ENCODE measurements around the gene PGR.

The PGR gene

GRCh38 chr11:100999756-101000155 is 129.9 kb downstream of the PGR start:
- H3K27ac ChIP-seq (ENCODE audit: low read depth, low read length) = no peak overlapping the region
- H4K91ac ChIP-seq (ENCODE audit: low read depth, low read length) = no peak overlapping the region
- no peak overlapping the region for H3K18ac ChIP-seq (ENCODE audit: low read length)
- H3K27me3 ChIP-seq (ENCODE audit: insufficient read depth, low read length) = no peaks in the 10 kb centered on the region
- H2BK120ac ChIP-seq (ENCODE audit: insufficient read depth, low read length, poor library complexity) = no peak overlapping the region
- no peak overlapping the region for H4K12ac ChIP-seq (ENCODE audit: low read depth, low read length)
- H2BK5ac ChIP-seq (ENCODE audit: low read depth, low read length, poor library complexity) = no peak overlapping the region
- no peak overlapping the region for H3K9ac ChIP-seq (ENCODE audit: low read length)
- no peak overlapping the region for H2AFZ ChIP-seq (ENCODE audit: insufficient read depth, low read length, poor library complexity)
- no peaks in the 10 kb centered on the region for H3K4me1 ChIP-seq (ENCODE audit: control insufficient read depth in 1 of 2, insufficient read depth in 2 of 2, low read length in 2 of 2)
- WGBS (ENCODE audit: extremely low coverage, insufficient coverage, insufficient read length) = no CpG with 5 or more reads among the region's 1 CpG
- no peaks in the 10 kb centered on the region for H3K79me1 ChIP-seq (ENCODE audit: low read length)
- H2AK5ac ChIP-seq (ENCODE audit: low read length) = no peak overlapping the region
- no peak overlapping the region for H3K23ac ChIP-seq (ENCODE audit: low read length)
- H2BK12ac ChIP-seq (ENCODE audit: low read length) = no peak overlapping the region
- H3K36me3 ChIP-seq (ENCODE audit: control insufficient read depth in 1 of 2, insufficient read depth in 2 of 2, low read length in 2 of 2) = no peaks in the 10 kb centered on the region
- no peak overlapping the region for H3K4me3 ChIP-seq (ENCODE audit: low read depth, low read length)
- no peak for DNase-seq
- H3K4ac ChIP-seq (ENCODE audit: low read depth, low read length) = no peak overlapping the region
- no peak overlapping the region for H3K4me2 ChIP-seq (ENCODE audit: low read length)
- no peak overlapping the region for H4K8ac ChIP-seq (ENCODE audit: low read depth, low read length)
- H3K14ac ChIP-seq (ENCODE audit: low read length) = no peak overlapping the region
- H3K9me3 ChIP-seq (ENCODE audit: insufficient read depth, low read depth, low read length) = no peaks in the 10 kb centered on the region
- H3K79me2 ChIP-seq (ENCODE audit: control insufficient read depth, insufficient read depth, low read length, poor library complexity) = no peaks in the 10 kb centered on the region

GRCh38 chr11:100994966-100995365 is 134.6 kb downstream of the PGR start:
- no CpG with 5 or more reads among the region's 2 CpGs for WGBS (ENCODE audit: extremely low coverage, insufficient coverage, insufficient read length)

GRCh38 chr11:100991541-100991940 is 138.1 kb downstream of the PGR start:
- Histone ChIP-seq H4K91ac (ENCODE audit: low read depth, low read length) (no peak overlapping the region), H2BK120ac (ENCODE audit: insufficient read depth, low read length, poor library complexity) (no peak overlapping the region), H4K12ac (ENCODE audit: low read depth, low read length) (no peak overlapping the region), H3K79me1 (ENCODE audit: low read length) (no peaks in the 10 kb centered on the region), H3K9ac (ENCODE audit: low read length) (no peak overlapping the region), H4K8ac (ENCODE audit: low read depth, low read length) (no peak overlapping the region), H3K14ac (ENCODE audit: low read length) (no peak overlapping the region), H3K4me1 (ENCODE audit: control insufficient read depth in 1 of 2, insufficient read depth in 2 of 2, low read length in 2 of 2) (no peaks in the 10 kb centered on the region), H3K9me3 (ENCODE audit: insufficient read depth, low read depth, low read length) (no peaks in the 10 kb centered on the region), H3K27ac (ENCODE audit: low read depth, low read length) (no peak overlapping the region), H2BK5ac (ENCODE audit: low read depth, low read length, poor library complexity) (no peak overlapping the region), H3K18ac (ENCODE audit: low read length) (no peak overlapping the region), H3K4me3 (ENCODE audit: low read depth, low read length) (no peak overlapping the region), H2AFZ (ENCODE audit: insufficient read depth, low read length, poor library complexity) (no peak overlapping the region), H3K23ac (ENCODE audit: low read length) (no peak overlapping the region), H3K4me2 (ENCODE audit: low read length) (no peak overlapping the region), H3K27me3 (ENCODE audit: insufficient read depth, low read length) (no peaks in the 10 kb centered on the region), H2BK12ac (ENCODE audit: low read length) (no peak overlapping the region), H2AK5ac (ENCODE audit: low read length) (no peak overlapping the region), H3K36me3 (ENCODE audit: control insufficient read depth in 1 of 2, insufficient read depth in 2 of 2, low read length in 2 of 2) (no peaks in the 10 kb centered on the region), H3K79me2 (ENCODE audit: control insufficient read depth, insufficient read depth, low read length, poor library complexity) (no peaks in the 10 kb centered on the region), H3K4ac (ENCODE audit: low read depth, low read length) (no peak overlapping the region)
- no peak for DNase-seq
- no CpG with 5 or more reads among the region's 2 CpGs for WGBS (ENCODE audit: extremely low coverage, insufficient coverage, insufficient read length)

More at GRCh38 chr11:100994966-100995365, 134.6 kb downstream of the PGR start:
- Histone ChIP-seq H4K91ac (ENCODE audit: low read depth, low read length) (no peak overlapping the region), H3K4me2 (ENCODE audit: low read length) (no peak overlapping the region), H3K9ac (ENCODE audit: low read length) (no peak overlapping the region), H4K12ac (ENCODE audit: low read depth, low read length) (no peak overlapping the region), H2BK12ac (ENCODE audit: low read length) (no peak overlapping the region), H3K27me3 (ENCODE audit: insufficient read depth, low read length) (no peaks in the 10 kb centered on the region), H3K4ac (ENCODE audit: low read depth, low read length) (no peak overlapping the region), H2AFZ (ENCODE audit: insufficient read depth, low read length, poor library complexity) (no peak overlapping the region), H3K14ac (ENCODE audit: low read length) (no peak overlapping the region), H3K79me1 (ENCODE audit: low read length) (no peaks in the 10 kb centered on the region), H3K36me3 (ENCODE audit: control insufficient read depth in 1 of 2, insufficient read depth in 2 of 2, low read length in 2 of 2) (no peaks in the 10 kb centered on the region), H2BK5ac (ENCODE audit: low read depth, low read length, poor library complexity) (no peak overlapping the region), H3K23ac (ENCODE audit: low read length) (no peak overlapping the region), H3K79me2 (ENCODE audit: control insufficient read depth, insufficient read depth, low read length, poor library complexity) (no peaks in the 10 kb centered on the region), H4K8ac (ENCODE audit: low read depth, low read length) (no peak overlapping the region), H3K4me1 (ENCODE audit: control insufficient read depth in 1 of 2, insufficient read depth in 2 of 2, low read length in 2 of 2) (no peaks in the 10 kb centered on the region), H2AK5ac (ENCODE audit: low read length) (no peak overlapping the region), H3K4me3 (ENCODE audit: low read depth, low read length) (no peak overlapping the region), H3K27ac (ENCODE audit: low read depth, low read length) (no peak overlapping the region), H3K18ac (ENCODE audit: low read length) (no peak overlapping the region), H3K9me3 (ENCODE audit: insufficient read depth, low read depth, low read length) (no peaks in the 10 kb centered on the region), H2BK120ac (ENCODE audit: insufficient read depth, low read length, poor library complexity) (no peak overlapping the region)
- no peak for DNase-seq

- Histone ChIP-seq H3K4me3 (ENCODE audit: low read depth, low read length) (no peak overlapping the region), H2AFZ (ENCODE audit: insufficient read depth, low read length, poor library complexity) (no peak overlapping the region), H3K23ac (ENCODE audit: low read length) (no peak overlapping the region), H4K91ac (ENCODE audit: low read depth, low read length) (no peak overlapping the region), H3K27me3 (ENCODE audit: insufficient read depth, low read length) (no peaks in the 10 kb centered on the region), H3K9ac (ENCODE audit: low read length) (no peak overlapping the region), H4K12ac (ENCODE audit: low read depth, low read length) (no peak overlapping the region), H4K8ac (ENCODE audit: low read depth, low read length) (no peak overlapping the region), H2BK120ac (ENCODE audit: insufficient read depth, low read length, poor library complexity) (no peak overlapping the region), H3K14ac (ENCODE audit: low read length) (no peak overlapping the region), H2BK5ac (ENCODE audit: low read depth, low read length, poor library complexity) (no peak overlapping the region), H3K4me2 (ENCODE audit: low read length) (no peak overlapping the region), H3K9me3 (ENCODE audit: insufficient read depth, low read depth, low read length) (no peaks in the 10 kb centered on the region), H2BK12ac (ENCODE audit: low read length) (no peak overlapping the region), H3K18ac (ENCODE audit: low read length) (no peak overlapping the region), H3K79me2 (ENCODE audit: control insufficient read depth, insufficient read depth, low read length, poor library complexity) (no peaks in the 10 kb centered on the region), H3K36me3 (ENCODE audit: control insufficient read depth in 1 of 2, insufficient read depth in 2 of 2, low read length in 2 of 2) (no peaks in the 10 kb centered on the region), H3K4me1 (ENCODE audit: control insufficient read depth in 1 of 2, insufficient read depth in 2 of 2, low read length in 2 of 2) (no peaks in the 10 kb centered on the region), H3K4ac (ENCODE audit: low read depth, low read length) (no peak overlapping the region), H2AK5ac (ENCODE audit: low read length) (no peak overlapping the region), H3K27ac (ENCODE audit: low read depth, low read length) (no peak overlapping the region), H3K79me1 (ENCODE audit: low read length) (no peaks in the 10 kb centered on the region)
- no peak for DNase-seq
- no CpG with 5 or more reads among the region's 1 CpG for WGBS (ENCODE audit: extremely low coverage, insufficient coverage, insufficient read length)
These were observed 138.7 kb downstream of the PGR start for GRCh38 chr11:100990931-100991330.
